ENCODE results near the gene RPS18. TPM values are rescaled to one million over a fixed set of nuclear protein-coding genes. Genes with fewer than 3 reads are reported as not detected.

The RPS18 gene
- total and polyA plus RNA-seq, 10 of the 15 experiments (the other 5 are each of a cell fraction or from before 2014, with no cell fraction given): 4,228 to 20,828 (median 7,406) TPM

GRCh38 chr6:33250731-33251130 is 21.1 kb upstream of the RPS18 start:
- Histone ChIP-seq H3K4me2 (ENCODE audit: control insufficient read depth, insufficient read depth) (peak overlapping the region; percentile 98), H4K20me1 (ENCODE audit: control insufficient read depth, insufficient read depth) (no peaks in the 10 kb centered on the region), H3K27me3 (replicated peaks in 1 of 2; ENCODE audit: control insufficient read depth in 2 of 2, insufficient read depth in 2 of 2, low read length in 1 of 2) (no peaks in the 10 kb centered on the region), H3K4me1 (ENCODE audit: control insufficient read depth, insufficient read depth, low read length) (peaks cover 10% of the 10 kb centered on the region), H3K79me2 (ENCODE audit: control insufficient read depth, insufficient read depth, low read length) (peaks cover 13% of the 10 kb centered on the region), H3K9ac (ENCODE audit: control insufficient read depth, insufficient read depth, low read length) (peak overlapping the region; percentile 97; the same call in 1 of the 2 replicates), H2AFZ (ENCODE audit: control insufficient read depth, low read depth, low read length) (no peak overlapping the region), H3K27ac (ENCODE audit: control insufficient read depth, insufficient read depth) (no peak overlapping the region), H3K4me3 (no peak overlapping the region), H3K9me3 (replicated peaks; ENCODE audit: control insufficient read depth, insufficient read depth, low read length) (no peaks in the 10 kb centered on the region), H3K36me3 (ENCODE audit: control insufficient read depth in 2 of 2, insufficient read depth in 2 of 2, low read length in 1 of 2) (peaks cover 2 to 12% of the 10 kb centered on the region in 2 experiments; a peak in 2 of 4 replicates)
- intact Hi-C loops (cut with micrococcal nuclease; ENCODE audit: unreplicated experiment) (no loop called here), in situ Hi-C loops (cut with MboI) (no loop called here)
- no TSS peak for BruUV-seq (replicated peaks)
- TF ChIP-seq HCFC1 (IDR thresholded peaks at IDR 0.05; ENCODE audit: low read length): no peak
- no peak for TF ChIP-seq NFIC (IDR thresholded peaks at IDR 0.05; ENCODE audit: low read depth, low read length)
- TF ChIP-seq EP300 (IDR thresholded peaks at IDR 0.05; ENCODE audit: borderline replicate concordance in 1 of 2, control insufficient read depth in 1 of 2, low read depth in 2 of 2, low read length in 2 of 2): no peak
- no peak for TF ChIP-seq CREB1 (IDR thresholded peaks at IDR 0.05; ENCODE audit: low read depth)
- no peak for TF ChIP-seq IKZF1 (conservative IDR thresholded peaks at IDR 0.05)
- no peak for FAIRE-seq
- SMC1A ChIA-PET (ENCODE audit: uncharacterized antibody, unreplicated experiment): interaction anchor here (0.7 to 3.4 kb wide), 6 partner anchors 18 to 101 kb away, joined by 3 to 17 read pairs (median 4); no protein-coding TSS in a partner anchor
- no peak for ATAC-seq
- CTCF ChIA-PET: interaction anchor here (1.1 to 3.8 kb wide), 7 partner anchors 10 to 317 kb away, joined by 3 to 26 read pairs (median 6); partner anchors contain the start of genes B3GALT4, RGL2, RPS18 and VPS52
- POLR2A ChIA-PET: interaction anchor here (0.6 to 5.2 kb wide), 12 partner anchors 12 to 1383 kb away, joined by 3 to 40 read pairs (median 4); partner anchors contain the start of genes B3GALT4, RING1, RPS18 and VPS52
- DNase-seq (ENCODE audit: low read depth, low spot score): no peak
- WGBS (ENCODE audit: insufficient coverage, insufficient replicate concordance, low lambda C conversion rate, missing lambda C conversion rate): 97% methylated on average over 13 of the region's 13 CpGs
- RAD21 ChIA-PET (ENCODE audit: unreplicated experiment): interaction anchor here (1.3 to 3.1 kb wide), 2 partner anchors 21 to 77 kb away, joined by 3 to 25 read pairs; partner anchors contain the start of genes RPS18 and VPS52

GRCh38 chr6:33251395-33252012 is 20.4 kb upstream of the RPS18 start:
- WGBS (ENCODE audit: insufficient coverage, insufficient replicate concordance, low lambda C conversion rate, missing lambda C conversion rate): 70% methylated on average over 6 of the region's 6 CpGs
- Histone ChIP-seq H3K4me2 (ENCODE audit: control insufficient read depth, insufficient read depth) (no peak overlapping the region), H3K4me1 (ENCODE audit: control insufficient read depth, insufficient read depth, low read length) (peaks cover 10% of the 10 kb centered on the region), H2AFZ (ENCODE audit: control insufficient read depth, low read depth, low read length) (no peak overlapping the region), H3K9ac (ENCODE audit: control insufficient read depth, insufficient read depth, low read length) (no peak overlapping the region), H4K20me1 (ENCODE audit: control insufficient read depth, insufficient read depth) (no peaks in the 10 kb centered on the region), H3K27ac (ENCODE audit: control insufficient read depth, insufficient read depth) (no peak overlapping the region), H3K27me3 (replicated peaks in 1 of 2; ENCODE audit: control insufficient read depth in 2 of 2, insufficient read depth in 2 of 2, low read length in 1 of 2) (no peaks in the 10 kb centered on the region), H3K36me3 (ENCODE audit: control insufficient read depth in 2 of 2, insufficient read depth in 2 of 2, low read length in 1 of 2) (peaks cover 2 to 12% of the 10 kb centered on the region in 2 experiments; a peak in 2 of 4 replicates), H3K79me2 (ENCODE audit: control insufficient read depth, insufficient read depth, low read length) (peaks cover 13% of the 10 kb centered on the region), H3K9me3 (replicated peaks; ENCODE audit: control insufficient read depth, insufficient read depth, low read length) (no peaks in the 10 kb centered on the region), H3K4me3 (no peak overlapping the region)
- ATAC-seq (no peak), FAIRE-seq (no peak), DNase-seq (ENCODE audit: low read depth, low spot score) (no peak)
- TF ChIP-seq CTCF (IDR thresholded peaks at IDR 0.05 in 2 of 3, conservative IDR thresholded peaks at IDR 0.05 in 1 of 3; ENCODE audit: control insufficient read depth in 2 of 3, extremely low read depth in 1 of 3, insufficient read depth in 1 of 3, low read depth in 3 of 3, low read length in 3 of 3): peak in 1 of 3 experiments; percentile 9; a peak in 1 of 6 replicates
- no peak for TF ChIP-seq NFYB (IDR thresholded peaks at IDR 0.05; ENCODE audit: insufficient read depth, low read depth, low read length)
- RAD21 ChIA-PET (ENCODE audit: unreplicated experiment): no interaction called here
- CTCF ChIA-PET: interaction anchor here (1.0 to 3.8 kb wide), 5 partner anchors 9 to 352 kb away, joined by 3 to 23 read pairs (median 6); partner anchors contain the start of genes RGL2, RPS18 and VPS52
- TSS peak; percentile 55 for BruUV-seq (replicated peaks)
- POLR2A ChIA-PET: interaction anchor here (0.6 to 5.2 kb wide), 6 partner anchors 11 to 139 kb away, joined by 3 to 40 read pairs (median 4); partner anchors contain the start of genes RING1, RPS18 and VPS52
- intact Hi-C loops (cut with micrococcal nuclease; ENCODE audit: unreplicated experiment): no loop called here
- in situ Hi-C loops (cut with MboI): no loop called here
- SMC1A ChIA-PET (ENCODE audit: uncharacterized antibody, unreplicated experiment): interaction anchor here (1.5 to 1.7 kb wide), 2 partner anchors 17 to 23 kb away, joined by 3 to 6 read pairs; no protein-coding TSS in a partner anchor
